ENCODE measurements around the gene DRD3.

GRCh38 chr3:114178770-114179368 is at the start of gene DRD3:
- TF ChIP-seq TRIM28 (IDR thresholded peaks at IDR 0.05; ENCODE audit: borderline replicate concordance, low read length) (no peak), BCL6B (tag by site-specific recombination; IDR thresholded peaks at IDR 0.05) (no peak), CTCF (tag by site-specific recombination; IDR thresholded peaks at IDR 0.05) (no peak), ZNF24 (tag by site-specific recombination; IDR thresholded peaks at IDR 0.05) (no peak), ZNF362 (tag by site-specific recombination; IDR thresholded peaks at IDR 0.05) (no peak), ZNF140 (tag by site-specific recombination; IDR thresholded peaks at IDR 0.05) (no peak), ZBTB17 (tag by site-specific recombination; IDR thresholded peaks at IDR 0.05) (no peak), REPIN1 (tag by site-specific recombination; IDR thresholded peaks at IDR 0.05; ENCODE audit: low read depth) (no peak), ZBTB11 (tag by site-specific recombination; conservative IDR thresholded peaks at IDR 0.05; ENCODE audit: low read depth) (no peak), ZNF639 (tag by site-specific recombination; IDR thresholded peaks at IDR 0.05) (no peak), ZNF629 (tag by site-specific recombination; IDR thresholded peaks at IDR 0.05) (no peak), ZNF585B (tag by site-specific recombination; IDR thresholded peaks at IDR 0.05) (no peak), ZNF23 (tag by site-specific recombination; IDR thresholded peaks at IDR 0.05; ENCODE audit: borderline replicate concordance) (no peak)
